HepG2 (cell line): ENCODE results near the gene NMRAL1. TPM values are rescaled to one million over a fixed set of nuclear protein-coding genes. Genes with fewer than 3 reads are reported as not detected.

ENCODE experiments used
- ISX ChIP-seq: sonication (generic); formaldehyde crosslinking; conservative IDR thresholded peaks from 2 replicates; pipeline ENCODE4 v1.5.0; 2020; ENCODE audit warnings: missing genetic modification reagents
- MTF1 ChIP-seq: sonication (generic); formaldehyde crosslinking; IDR thresholded peaks from 2 replicates; pipeline ENCODE4 v1.5.0; 2020; ENCODE audit warnings: missing genetic modification reagents
- NR2F6 ChIP-seq, 2 experiments: IDR thresholded peaks; 2 replicates each; pipeline ENCODE4 v1.6.1; 2016; ENCODE audit warnings: antibody characterized with exemption in 1 of 2, mild to moderate bottlenecking in 1 of 2
- POLR2A ChIP-seq, 2 experiments: IDR thresholded peaks; 2 replicates each; pipeline ENCODE4 v1.6.1; 2011; ENCODE audit warnings: low read depth in 2 of 2, low read length in 2 of 2, mild to moderate bottlenecking in 1 of 2, moderate library complexity in 1 of 2; ENCODE audit not compliant: insufficient read depth in 1 of 2
- PRDM4 ChIP-seq: sonication (generic); formaldehyde crosslinking; IDR thresholded peaks from 2 replicates; pipeline ENCODE4 v1.9.0; 2021; ENCODE audit warnings: missing genetic modification reagents, borderline replicate concordance
- RAD51 ChIP-seq: fragments of 450-650 bp; IDR thresholded peaks from 2 replicates; pipeline ENCODE4 v1.6.1; 2016; ENCODE audit warnings: borderline replicate concordance
- SIX4 ChIP-seq: sonication (generic); formaldehyde crosslinking; IDR thresholded peaks from 2 replicates; pipeline ENCODE4 v1.4.0; 2020; ENCODE audit warnings: missing genetic modification reagents
- STAT5B ChIP-seq: sonication (generic); formaldehyde crosslinking; IDR thresholded peaks from 2 replicates; pipeline ENCODE4 v1.4.0; 2020; ENCODE audit warnings: missing genetic modification reagents
- TMF1 ChIP-seq: sonication (generic); formaldehyde crosslinking; IDR thresholded peaks from 2 replicates; pipeline ENCODE4 v1.8.1; 2022; ENCODE audit warnings: low read depth, missing genetic modification reagents
- ZNF263 ChIP-seq: sonication (generic); formaldehyde crosslinking; IDR thresholded peaks from 2 replicates; pipeline ENCODE4 v1.4.0; 2020; ENCODE audit warnings: missing genetic modification reagents
- ZNF383 ChIP-seq: sonication (generic); formaldehyde crosslinking; IDR thresholded peaks from 2 replicates; pipeline ENCODE4 v1.4.0; 2020; ENCODE audit warnings: missing genetic modification reagents, mild to moderate bottlenecking, borderline replicate concordance
- ZNF446 ChIP-seq: sonication (generic); formaldehyde crosslinking; IDR thresholded peaks from 2 replicates; pipeline ENCODE4 v1.5.0; 2020; ENCODE audit warnings: mild to moderate bottlenecking, missing genetic modification reagents
- ZNF451 ChIP-seq: sonication (generic); formaldehyde crosslinking; IDR thresholded peaks from 2 replicates; pipeline ENCODE4 v1.5.0; 2020; ENCODE audit warnings: mild to moderate bottlenecking, missing genetic modification reagents
- ZNF547 ChIP-seq: sonication (generic); formaldehyde crosslinking; IDR thresholded peaks from 2 replicates; pipeline ENCODE4 v1.5.1; 2020; ENCODE audit warnings: mild to moderate bottlenecking, missing genetic modification reagents
- ZNF563 ChIP-seq: sonication (generic); formaldehyde crosslinking; IDR thresholded peaks from 2 replicates; pipeline ENCODE4 v1.8.0; 2022; ENCODE audit warnings: mild to moderate bottlenecking, moderate library complexity, missing genetic modification reagents
- ZNF678 ChIP-seq: sonication (generic); formaldehyde crosslinking; IDR thresholded peaks from 2 replicates; pipeline ENCODE4 v1.4.0; 2020; ENCODE audit warnings: mild to moderate bottlenecking, missing genetic modification reagents
- ZNF781 ChIP-seq: sonication (generic); formaldehyde crosslinking; IDR thresholded peaks from 2 replicates; pipeline ENCODE4 v1.5.1; 2020; ENCODE audit warnings: borderline replicate concordance, mild to moderate bottlenecking, missing genetic modification reagents; ENCODE audit errors: not compliant biosample characterization
- ZNF879 ChIP-seq: sonication (generic); formaldehyde crosslinking; IDR thresholded peaks from 2 replicates; pipeline ENCODE4 v1.8.1; 2023; ENCODE audit warnings: missing genetic modification reagents
- polyA plus RNA-seq, 8 experiments: library from polyadenylated mRNA; depleted of rRNA in 3 of 8; stranded (reverse) in 7 of 8; unstranded in 1 of 8; fragments of >200 nt; fragmentation: Illumina TruSeq in 4 of 8; extraction: Trizol in 4 of 8; gene quantifications; 2 replicates each; pipeline versions ENCODE4 v1.2.1 to v1.2.3, GENCODE V29; 2011 to 2016; ENCODE audit warnings: low read depth in 4 of 8, missing spikeins in 1 of 8, mixed read lengths in 1 of 8; ENCODE audit not compliant: insufficient read depth in 1 of 8
- total RNA-seq, 5 experiments: library from RNA; depleted of rRNA; stranded (reverse); fragments of >200 nt; fragmentation: Illumina TruSeq; extraction: Trizol; gene quantifications; 2 replicates each; pipeline ENCODE4 v1.2.3, GENCODE V29; 2016; ENCODE audit warnings: low read depth in 1 of 5
- TF ChIP-seq, protein P1 (sequence below), 2 experiments: sonication (generic) in 1 of 2; formaldehyde crosslinking in 1 of 2; IDR thresholded peaks; 2 replicates each; pipeline versions ENCODE4 v1.6.1 to v1.9.0; 2014 to 2022; ENCODE audit warnings: antibody characterized with exemption in 1 of 2, borderline replicate concordance in 1 of 2, inconsistent platforms in 1 of 2, low read depth in 1 of 2, missing genetic modification reagents in 1 of 2
- TF ChIP-seq, protein P2 (sequence below): sonication (generic); formaldehyde crosslinking; IDR thresholded peaks from 2 replicates; pipeline ENCODE4 v1.4.0; 2020; ENCODE audit warnings: missing genetic modification reagents, low read depth, mild to moderate bottlenecking, borderline replicate concordance

The NMRAL1 gene
- total and polyA plus RNA-seq, 2 of the 13 experiments (the other 11 are each of a cell fraction or from before 2014, with no cell fraction given): 30.8 to 33.1 TPM

- TF ChIP-seq MTF1 (CRISPR knock-in tag) (no peak), STAT5B (CRISPR knock-in tag) (no peak), PRDM4 (CRISPR knock-in tag) (no peak), ISX (CRISPR knock-in tag) (no peak), ZNF879 (CRISPR knock-in tag) (no peak), TMF1 (CRISPR knock-in tag) (peak; percentile 79; the same call in 1 of the 2 replicates), ZNF547 (peak; percentile 73; the same call in 1 of the 2 replicates), NR2F6 (IDR thresholded peaks at IDR 0.05) (peak; percentile 84), NR2F6 (CRISPR knock-in tag; IDR thresholded peaks at IDR 0.05) (peak; percentile 89), RAD51 (no peak), ZNF383 (CRISPR knock-in tag) (no peak; the same call in 1 of the 2 replicates), ZNF678 (CRISPR knock-in tag) (peak; percentile 78; the same call in 1 of the 2 replicates), ZNF563 (CRISPR knock-in tag) (no peak; the same call in 1 of the 2 replicates), POLR2A (IDR thresholded peaks at IDR 0.05; ENCODE audit: insufficient read depth in 1 of 2, low read depth in 2 of 2, low read length in 2 of 2) (peak in 1 of 2 experiments; percentile 32), ZNF451 (CRISPR knock-in tag) (no peak), ZNF263 (CRISPR knock-in tag) (peak; percentile 44; the same call in 1 of the 2 replicates), ZNF781 (CRISPR knock-in tag) (peak; percentile 57), ZNF446 (CRISPR knock-in tag) (no peak), SIX4 (peak; percentile 54; the same call in 1 of the 2 replicates)
- TF ChIP-seq, protein P1, sequence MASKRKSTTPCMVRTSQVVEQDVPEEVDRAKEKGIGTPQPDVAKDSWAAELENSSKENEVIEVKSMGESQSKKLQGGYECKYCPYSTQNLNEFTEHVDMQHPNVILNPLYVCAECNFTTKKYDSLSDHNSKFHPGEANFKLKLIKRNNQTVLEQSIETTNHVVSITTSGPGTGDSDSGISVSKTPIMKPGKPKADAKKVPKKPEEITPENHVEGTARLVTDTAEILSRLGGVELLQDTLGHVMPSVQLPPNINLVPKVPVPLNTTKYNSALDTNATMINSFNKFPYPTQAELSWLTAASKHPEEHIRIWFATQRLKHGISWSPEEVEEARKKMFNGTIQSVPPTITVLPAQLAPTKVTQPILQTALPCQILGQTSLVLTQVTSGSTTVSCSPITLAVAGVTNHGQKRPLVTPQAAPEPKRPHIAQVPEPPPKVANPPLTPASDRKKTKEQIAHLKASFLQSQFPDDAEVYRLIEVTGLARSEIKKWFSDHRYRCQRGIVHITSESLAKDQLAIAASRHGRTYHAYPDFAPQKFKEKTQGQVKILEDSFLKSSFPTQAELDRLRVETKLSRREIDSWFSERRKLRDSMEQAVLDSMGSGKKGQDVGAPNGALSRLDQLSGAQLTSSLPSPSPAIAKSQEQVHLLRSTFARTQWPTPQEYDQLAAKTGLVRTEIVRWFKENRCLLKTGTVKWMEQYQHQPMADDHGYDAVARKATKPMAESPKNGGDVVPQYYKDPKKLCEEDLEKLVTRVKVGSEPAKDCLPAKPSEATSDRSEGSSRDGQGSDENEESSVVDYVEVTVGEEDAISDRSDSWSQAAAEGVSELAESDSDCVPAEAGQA (IDR thresholded peaks at IDR 0.05; ENCODE audit: low read depth): no peak; the same call in 1 of the 2 replicates
- TF ChIP-seq, protein P1 (CRISPR knock-in tag; IDR thresholded peaks at IDR 0.05; ENCODE audit: borderline replicate concordance): no peak
- TF ChIP-seq, protein P2, sequence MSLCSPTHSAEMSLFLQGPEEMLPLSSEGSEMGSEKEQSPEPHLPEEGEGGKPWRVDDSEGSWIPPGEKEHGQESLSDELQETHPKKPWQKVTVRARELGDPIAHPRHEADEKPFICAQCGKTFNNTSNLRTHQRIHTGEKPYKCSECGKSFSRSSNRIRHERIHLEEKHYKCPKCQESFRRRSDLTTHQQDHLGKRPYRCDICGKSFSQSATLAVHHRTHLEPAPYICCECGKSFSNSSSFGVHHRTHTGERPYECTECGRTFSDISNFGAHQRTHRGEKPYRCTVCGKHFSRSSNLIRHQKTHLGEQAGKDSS (CRISPR knock-in tag): peak; percentile 91
These were observed 48.3 kb downstream of the NMRAL1 start (continued) for GRCh38 chr16:4426021-4426684.
